Neural cell (in vitro differentiated cells): ENCODE data around the gene GOLGA6L2. TPM values are rescaled to one million over a fixed set of nuclear protein-coding genes. Genes with fewer than 3 reads are reported as not detected.
A peak's percentile ranks its signal among the peaks of the same experiment; 100 is the strongest.

ENCODE experiments used
- H2AFZ ChIP-seq: fragments of 200-600, 300-800 bp; sonication (generic), shearing (Covaris generic); 2 replicates; pipeline ENCODE4 v1.6.0; 2014; ENCODE audit warnings: low read depth, mild to moderate bottlenecking, antibody characterized with exemption, low read length, moderate library complexity
- H3F3A ChIP-seq: fragments of 200-600 bp; shearing (Covaris generic); 2 replicates; pipeline ENCODE4 v1.6.1; 2016; ENCODE audit warnings: mild to moderate bottlenecking, moderate library complexity, mixed read lengths, antibody characterized with exemption, low read length; ENCODE audit not compliant: insufficient read depth, poor library complexity, severe bottlenecking
- H3K27ac ChIP-seq: fragments of 200-600, 300-800 bp; sonication (generic), shearing (Covaris generic); 2 replicates; pipeline ENCODE4 v1.5.1; 2014; ENCODE audit warnings: mild to moderate bottlenecking, low read length, moderate library complexity
- H3K27me3 ChIP-seq: fragments of 300-800, 200-600 bp; sonication (generic), shearing (Covaris generic); 2 replicates; pipeline ENCODE4 v1.6.0; 2014; ENCODE audit warnings: mild to moderate bottlenecking, low read depth, low read length, moderate library complexity; ENCODE audit not compliant: insufficient read depth
- H3K36me3 ChIP-seq: fragments of 300-800, 200-600 bp; sonication (generic), shearing (Covaris generic); 2 replicates; pipeline ENCODE4 v1.5.1; 2014; ENCODE audit warnings: mild to moderate bottlenecking, antibody characterized with exemption, low read length, moderate library complexity; ENCODE audit not compliant: insufficient read depth
- H3K4me2 ChIP-seq: fragments of 300-800, 200-600 bp; sonication (generic), shearing (Covaris generic); 2 replicates; pipeline ENCODE4 v1.6.0; 2014; ENCODE audit warnings: mild to moderate bottlenecking, low read length
- H3K4me3 ChIP-seq: fragments of 300-800, 200-600 bp; sonication (generic), shearing (Covaris generic); 2 replicates; pipeline ENCODE4 v1.5.1; 2014; ENCODE audit warnings: mild to moderate bottlenecking, low read length, moderate library complexity
- H3K79me2 ChIP-seq: fragments of 200-600 bp; shearing (Covaris generic); replicated peaks from 2 replicates; pipeline ENCODE4 v1.6.0; 2014; ENCODE audit warnings: mild to moderate bottlenecking, low read length, moderate library complexity; ENCODE audit not compliant: insufficient read depth
- H3K9ac ChIP-seq: fragments of 300-800, 200-600 bp; sonication (generic), shearing (Covaris generic); 2 replicates; pipeline ENCODE4 v1.6.1; 2016; ENCODE audit warnings: mild to moderate bottlenecking, low read length, mixed read lengths
- H3K9me2 ChIP-seq: fragments of 200-600 bp; shearing (Covaris generic); 2 replicates; pipeline ENCODE4 v1.6.1; 2016; ENCODE audit warnings: mild to moderate bottlenecking, low read length, mixed read lengths; ENCODE audit not compliant: insufficient read depth
- H3K9me3 ChIP-seq: fragments of 200-600, 300-800 bp; sonication (generic), shearing (Covaris generic); 2 replicates; pipeline ENCODE4 v1.6.1; 2016; ENCODE audit warnings: mild to moderate bottlenecking, mixed run types, low read length, moderate library complexity, mixed read lengths
- H4K20me1 ChIP-seq: fragments of 200-600 bp; shearing (Covaris generic); 2 replicates; pipeline ENCODE4 v1.6.1; 2016; ENCODE audit warnings: mild to moderate bottlenecking, mixed run types; ENCODE audit not compliant: insufficient read depth
- CTCF ChIP-seq: fragments of 450-650 bp; IDR thresholded peaks from 2 replicates; pipeline ENCODE4 v1.5.1; 2014; ENCODE audit warnings: antibody characterized with exemption, mild to moderate bottlenecking, moderate library complexity; ENCODE audit not compliant: poor library complexity, severe bottlenecking
- EP300 ChIP-seq: fragments of 450-650 bp; conservative IDR thresholded peaks from 2 replicates; pipeline ENCODE4 v1.6.1; 2014; ENCODE audit warnings: antibody characterized with exemption, mild to moderate bottlenecking, moderate library complexity; ENCODE audit not compliant: poor library complexity, severe bottlenecking
- EZH2 ChIP-seq: fragments of 200-600, 300-800 bp; shearing (Covaris generic), sonication (generic); IDR thresholded peaks from 2 replicates; pipeline ENCODE4 v1.6.1; 2014; ENCODE audit warnings: antibody characterized with exemption, low read length, borderline replicate concordance, mild to moderate bottlenecking; ENCODE audit not compliant: insufficient read depth, poor library complexity, severe bottlenecking
- MXI1 ChIP-seq: fragments of 450-650 bp; conservative IDR thresholded peaks from 2 replicates; pipeline ENCODE4 v1.6.1; 2014; ENCODE audit warnings: antibody characterized with exemption, mild to moderate bottlenecking; ENCODE audit not compliant: poor library complexity, severe bottlenecking
- POLR2AphosphoS5 ChIP-seq: IDR thresholded peaks from 2 replicates; pipeline ENCODE4 v1.6.1; 2012
- RAD21 ChIP-seq: fragments of 450-650 bp; conservative IDR thresholded peaks from 2 replicates; pipeline ENCODE4 v1.6.1; 2014; ENCODE audit warnings: antibody characterized with exemption, mild to moderate bottlenecking, moderate library complexity
- REST ChIP-seq: IDR thresholded peaks from 2 replicates; pipeline ENCODE4 v1.6.1; 2012; ENCODE audit warnings: borderline replicate concordance
- SMC3 ChIP-seq: fragments of 450-650 bp; conservative IDR thresholded peaks from 2 replicates; pipeline ENCODE4 v1.6.1; 2014; ENCODE audit warnings: antibody characterized with exemption, mild to moderate bottlenecking, moderate library complexity; ENCODE audit not compliant: poor library complexity
- TAF1 ChIP-seq: IDR thresholded peaks from 2 replicates; pipeline ENCODE4 v1.6.1; 2012; ENCODE audit warnings: low read depth
- polyA plus RNA-seq: library from polyadenylated mRNA; depleted of rRNA; stranded (reverse); fragments of >200 nt; gene quantifications from 2 replicates; pipeline ENCODE4 v1.2.3, GENCODE V29; 2014

Gene GOLGA6L2
- polyA plus RNA-seq, 1 donor from 2014 or later, result not detected

GRCh38 chr15:23467110-23467600, 20.1 kb upstream of the GOLGA6L2 start:
- H3K36me3 ChIP-seq, result no peaks in the 10 kb centered on the region
- no peak overlapping the region for H3K4me2 ChIP-seq
- H3K9me2 ChIP-seq, result no peaks in the 10 kb centered on the region
- no peaks in the 10 kb centered on the region for H4K20me1 ChIP-seq
- H3K4me3 ChIP-seq, result no peak overlapping the region
- TF ChIP-seq RAD21, result peak; percentile 66
- peak; percentile 54 for TF ChIP-seq SMC3
- TF ChIP-seq CTCF, result peak; percentile 62
- no peak for TF ChIP-seq EP300
- no peak for TF ChIP-seq MXI1
- TF ChIP-seq POLR2AphosphoS5, result no peak
- TF ChIP-seq TAF1, result no peak
- no peak for TF ChIP-seq EZH2
- TF ChIP-seq REST, result no peak
- H3K27ac ChIP-seq, result no peak overlapping the region
- H3K9ac ChIP-seq, result no peak overlapping the region
- H3K27me3 ChIP-seq, result no peaks in the 10 kb centered on the region
- no peaks in the 10 kb centered on the region for H3K9me3 ChIP-seq
- no peak overlapping the region for H2AFZ ChIP-seq
- H3F3A ChIP-seq, result no peaks in the 10 kb centered on the region
- H3K79me2 ChIP-seq, result no peaks in the 10 kb centered on the region

- TF ChIP-seq SMC3 (no peak), MXI1 (no peak), REST (no peak), EP300 (no peak), EZH2 (no peak)
- no peaks in the 10 kb centered on the region for H3F3A ChIP-seq
- H4K20me1 ChIP-seq, result no peaks in the 10 kb centered on the region
- H3K27ac ChIP-seq, result no peak overlapping the region
- no peaks in the 10 kb centered on the region for H3K27me3 ChIP-seq
- no peak overlapping the region for H3K9ac ChIP-seq
- H3K9me3 ChIP-seq, result no peaks in the 10 kb centered on the region
- H3K4me3 ChIP-seq, result no peak overlapping the region
- H3K79me2 ChIP-seq, result no peaks in the 10 kb centered on the region
- H3K9me2 ChIP-seq, result no peaks in the 10 kb centered on the region
- H2AFZ ChIP-seq, result no peak overlapping the region
- H3K4me2 ChIP-seq, result no peak overlapping the region
- no peaks in the 10 kb centered on the region for H3K36me3 ChIP-seq
These were observed 10.8 kb upstream of the GOLGA6L2 start for GRCh38 chr15:23457890-23458289.
